Daoy (cell line): ENCODE measurements around the gene SORCS3. TPM values are rescaled to one million over a fixed set of nuclear protein-coding genes. Genes with fewer than 3 reads are reported as not detected.

Experiments
- DNase-seq: peaks from one replicate; pipeline ENCODE4 v3.0.0-alpha.2; 2015; ENCODE audit warnings: low read depth
- total RNA-seq: library from RNA; depleted of rRNA; stranded (reverse); fragments of >200 nt; shearing (Covaris generic); gene quantifications from 2 replicates; pipeline ENCODE4 v1.2.3, GENCODE V29; 2014

The SORCS3 gene
- total RNA-seq, 1 experiment from 2014 or later, result not detected

DNA sequence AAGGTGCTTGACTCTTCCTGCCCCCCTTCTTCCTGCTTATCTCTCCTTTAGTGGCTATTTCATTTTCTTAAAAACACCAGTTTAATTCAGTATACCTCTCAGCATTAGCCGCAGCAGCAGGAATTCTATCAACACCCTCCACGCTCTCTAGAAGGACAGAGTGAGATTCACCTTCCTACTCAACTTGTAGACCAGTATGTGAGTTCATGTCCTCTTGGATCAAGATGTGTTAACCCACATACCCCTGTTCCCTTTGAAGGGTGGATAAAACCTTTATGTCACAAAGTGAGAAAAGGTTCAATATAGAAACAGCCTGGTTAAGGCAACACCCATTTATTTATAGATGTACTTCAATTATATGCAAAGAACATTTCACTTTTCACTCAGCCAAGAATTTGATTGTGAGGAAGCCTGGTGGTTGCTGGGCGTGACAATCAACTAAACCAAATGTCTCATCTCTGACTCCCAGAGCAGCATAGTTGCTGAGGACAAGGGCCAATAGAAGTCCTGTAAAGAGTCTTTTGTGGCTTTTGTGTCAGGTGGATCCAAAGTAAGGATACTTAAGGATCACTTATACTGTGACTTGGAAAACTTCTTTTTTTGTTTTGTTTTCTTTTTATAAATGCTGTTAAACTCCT lies 617.1 kb downstream of the SORCS3 start:
- DNase-seq, result no peak

DNA sequence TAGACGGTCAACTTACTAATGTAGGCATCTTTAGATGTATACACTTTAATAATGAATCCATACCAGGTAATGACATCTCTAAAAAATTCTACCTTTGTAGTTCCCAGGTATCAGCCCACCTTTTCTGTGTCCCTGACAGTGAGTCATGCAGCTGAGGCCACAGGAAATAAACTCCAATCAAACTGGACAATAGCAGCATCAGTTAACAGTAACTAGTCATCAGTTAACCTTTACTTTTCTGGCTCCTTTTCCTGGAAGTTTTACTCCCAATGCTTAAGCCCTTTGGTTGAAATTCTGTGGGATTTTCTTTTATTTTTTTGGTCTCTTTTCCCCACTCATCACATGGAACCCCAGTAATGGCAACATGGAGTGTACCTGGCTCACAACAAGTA lies 617.6 kb downstream of the SORCS3 start:
- no peak for DNase-seq

DNA sequence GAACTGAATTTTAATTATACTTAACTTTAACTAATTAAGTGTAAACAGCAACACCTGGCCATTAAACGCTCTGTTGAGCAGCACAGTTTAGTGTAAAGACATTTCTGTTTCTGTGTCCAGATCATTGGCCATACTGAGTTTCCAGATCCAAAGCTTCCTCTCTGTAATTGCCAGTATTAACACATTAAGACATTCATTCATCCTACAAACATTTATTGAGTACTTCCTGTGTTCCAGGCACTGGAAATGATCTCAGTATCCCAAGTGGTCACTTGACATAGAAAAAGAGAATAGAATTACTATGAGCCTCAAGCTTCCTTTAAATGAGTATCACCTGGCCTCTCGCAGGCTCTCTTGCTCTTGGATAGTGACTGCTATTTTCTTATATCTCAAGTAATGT lies 618.1 kb downstream of the SORCS3 start:
- no peak for DNase-seq

DNA sequence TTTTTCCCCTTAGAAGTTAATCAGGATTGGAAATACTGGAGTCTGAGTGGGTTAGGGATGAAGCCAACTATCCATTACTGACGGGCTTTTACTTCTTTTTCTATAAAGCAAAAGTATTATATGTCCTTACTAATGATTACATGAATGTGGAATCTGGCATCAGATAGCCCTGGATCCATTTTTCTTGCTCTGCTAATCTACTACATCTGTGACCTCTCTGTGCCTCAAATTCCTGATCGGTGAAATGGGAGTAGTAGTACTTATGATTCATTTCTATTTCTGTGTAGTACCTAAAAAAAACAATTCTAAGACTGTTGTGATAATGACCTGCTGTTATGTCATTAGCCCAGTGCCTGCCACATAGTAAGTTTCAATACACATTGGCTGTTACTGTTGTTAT lies 621.6 kb downstream of the SORCS3 start:
- DNase-seq, result no peak

DNA sequence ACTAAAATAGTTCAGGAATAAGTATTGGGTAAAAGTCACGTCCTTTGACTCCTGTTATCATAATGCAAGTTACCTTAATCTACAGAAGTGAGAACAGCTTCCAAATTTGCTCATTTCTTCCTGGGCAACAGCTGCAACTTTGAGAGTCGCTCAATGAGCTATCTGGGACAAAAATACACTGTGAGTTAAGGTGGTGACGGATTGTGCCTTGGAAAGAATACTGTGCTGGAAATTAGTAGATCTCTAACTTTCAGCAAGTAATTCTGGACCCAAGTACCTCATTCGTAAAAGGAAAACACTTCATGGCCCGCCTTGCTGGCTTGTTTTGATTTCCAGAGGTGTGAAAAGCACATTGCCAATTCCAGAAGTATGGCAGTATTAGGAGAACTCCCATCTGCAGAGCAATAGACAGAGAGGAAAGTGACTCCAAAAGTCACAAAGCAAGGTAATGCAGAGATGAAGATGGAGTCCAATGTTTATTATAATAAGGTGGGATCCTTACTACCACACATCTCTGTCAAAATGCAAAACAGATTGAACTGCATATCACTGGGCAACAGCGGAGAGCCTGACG lies 626.0 kb downstream of the SORCS3 start:
- DNase-seq, result no peak

DNA sequence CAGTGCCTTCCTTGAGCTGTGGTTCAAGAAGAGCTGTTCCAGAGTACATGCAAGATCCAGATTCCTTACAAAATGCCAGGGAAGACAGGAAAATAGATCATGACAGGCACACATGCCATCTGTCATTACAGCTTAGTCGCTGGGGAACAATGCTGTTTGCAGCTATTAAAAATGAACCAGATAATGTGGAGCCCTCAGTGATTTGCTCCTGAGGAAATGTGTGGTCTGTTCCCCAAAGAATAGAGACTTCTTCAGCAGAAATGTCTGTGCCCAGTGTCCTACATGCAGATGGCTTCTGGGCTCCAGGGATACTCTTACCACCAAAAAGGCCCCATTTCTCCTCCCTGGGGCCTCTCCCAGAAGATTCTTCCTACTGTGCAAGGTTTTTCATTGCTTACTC lies 627.9 kb downstream of the SORCS3 start:
- no peak for DNase-seq

DNA sequence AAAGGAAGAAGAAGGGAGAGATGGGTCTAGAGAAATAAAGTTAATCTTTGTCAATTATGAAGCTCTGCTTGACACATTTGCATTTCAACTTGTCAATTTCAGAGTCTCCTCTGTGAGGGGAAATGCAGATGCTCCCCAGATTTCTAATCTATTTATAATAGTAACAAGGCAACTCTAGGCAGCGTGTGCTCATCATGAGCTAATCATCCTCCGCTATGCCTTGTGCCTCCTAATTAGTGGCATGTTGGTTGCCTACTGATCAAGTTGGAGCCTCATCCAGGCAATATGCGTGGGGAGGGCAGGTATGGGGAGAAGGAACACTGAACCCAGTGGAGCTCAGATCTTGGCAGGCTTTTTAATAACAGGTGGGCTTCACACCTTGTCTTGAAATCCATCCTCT lies 628.6 kb downstream of the SORCS3 start:
- no peak for DNase-seq

DNA sequence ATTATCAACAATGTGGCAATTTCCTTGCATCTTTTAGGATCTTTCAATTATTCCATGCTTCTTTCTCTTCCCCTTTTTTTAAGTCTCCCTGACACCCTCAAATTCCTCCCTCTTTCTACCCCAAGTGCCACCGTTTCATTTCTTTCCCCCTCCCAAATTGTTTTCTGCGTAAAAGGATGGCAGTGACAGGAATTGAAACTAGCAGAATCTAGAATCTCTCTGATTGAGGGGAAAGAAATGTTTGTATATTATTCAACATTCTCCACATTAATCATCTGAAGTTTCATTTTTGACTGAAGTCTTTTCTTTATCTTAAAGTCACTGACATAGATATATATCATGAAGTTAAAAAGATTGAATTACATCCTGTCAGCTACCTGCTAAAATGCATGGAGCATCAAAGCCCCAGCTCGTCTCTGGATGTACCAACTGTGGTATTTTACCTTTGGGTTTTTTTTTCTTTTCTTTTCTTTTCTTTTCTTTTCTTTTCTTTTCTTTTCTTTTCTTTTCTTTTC lies 633.5 kb downstream of the SORCS3 start:
- DNase-seq, result no peak

DNA sequence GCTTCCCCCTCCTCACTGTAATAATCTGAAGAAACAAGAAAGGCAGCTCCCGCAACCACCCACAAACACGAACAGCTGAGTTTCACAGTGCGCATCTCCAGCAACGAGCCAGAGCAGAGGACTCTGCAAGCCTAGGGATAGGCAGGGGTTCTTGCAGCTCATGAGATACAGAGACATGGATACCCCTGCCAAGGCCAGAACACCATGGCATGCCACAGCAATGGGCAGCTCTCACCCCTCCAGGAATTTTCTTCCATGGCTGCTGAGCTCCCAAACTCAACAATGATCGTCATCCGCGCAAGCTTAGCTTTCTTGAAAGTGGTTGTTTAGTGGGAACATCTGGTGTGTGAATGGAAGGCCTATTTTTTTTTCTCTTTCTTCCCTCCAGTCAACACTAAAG lies 637.3 kb downstream of the SORCS3 start:
- DNase-seq, result no peak

DNA sequence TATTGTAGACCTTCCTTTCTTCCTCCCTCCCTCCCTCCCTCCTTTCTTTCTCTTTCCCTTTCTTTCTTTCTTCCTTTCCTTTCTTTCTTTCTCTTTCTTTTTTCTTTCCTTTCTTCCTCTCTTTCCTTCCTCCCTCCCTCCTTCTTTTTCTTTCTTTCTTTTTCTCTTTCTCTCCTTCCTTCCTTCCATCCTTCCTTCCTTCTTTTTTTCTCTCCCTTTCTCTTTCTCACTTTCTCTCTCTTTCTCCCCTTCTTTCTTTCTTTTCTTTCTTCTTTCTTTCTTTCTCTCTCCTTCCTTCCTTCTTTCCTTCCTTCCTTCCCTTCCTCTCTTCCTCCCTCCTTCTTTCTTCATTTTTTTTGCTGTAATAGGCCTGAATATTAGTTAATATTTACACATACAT lies 638.0 kb downstream of the SORCS3 start:
- no peak for DNase-seq

DNA sequence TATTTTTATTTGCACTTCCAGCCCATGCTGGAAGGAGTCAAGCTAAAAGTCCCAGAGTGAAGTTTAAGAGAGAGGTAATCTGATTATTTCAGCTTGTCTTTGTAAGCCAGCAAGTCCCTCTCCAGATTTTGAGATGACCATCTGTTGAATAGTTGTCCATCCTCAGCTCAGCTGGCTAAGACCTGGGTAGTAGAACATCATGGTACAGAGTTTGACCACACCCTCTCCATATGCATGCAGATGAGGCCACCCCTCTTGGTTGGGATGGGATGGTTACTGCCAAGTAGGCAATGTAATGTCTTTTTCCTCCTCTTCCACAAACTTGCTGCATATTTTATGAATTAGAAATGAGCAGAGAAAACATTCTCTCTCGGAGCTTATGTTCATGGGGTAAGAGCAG lies 639.8 kb downstream of the SORCS3 start:
- DNase-seq, result no peak

DNA sequence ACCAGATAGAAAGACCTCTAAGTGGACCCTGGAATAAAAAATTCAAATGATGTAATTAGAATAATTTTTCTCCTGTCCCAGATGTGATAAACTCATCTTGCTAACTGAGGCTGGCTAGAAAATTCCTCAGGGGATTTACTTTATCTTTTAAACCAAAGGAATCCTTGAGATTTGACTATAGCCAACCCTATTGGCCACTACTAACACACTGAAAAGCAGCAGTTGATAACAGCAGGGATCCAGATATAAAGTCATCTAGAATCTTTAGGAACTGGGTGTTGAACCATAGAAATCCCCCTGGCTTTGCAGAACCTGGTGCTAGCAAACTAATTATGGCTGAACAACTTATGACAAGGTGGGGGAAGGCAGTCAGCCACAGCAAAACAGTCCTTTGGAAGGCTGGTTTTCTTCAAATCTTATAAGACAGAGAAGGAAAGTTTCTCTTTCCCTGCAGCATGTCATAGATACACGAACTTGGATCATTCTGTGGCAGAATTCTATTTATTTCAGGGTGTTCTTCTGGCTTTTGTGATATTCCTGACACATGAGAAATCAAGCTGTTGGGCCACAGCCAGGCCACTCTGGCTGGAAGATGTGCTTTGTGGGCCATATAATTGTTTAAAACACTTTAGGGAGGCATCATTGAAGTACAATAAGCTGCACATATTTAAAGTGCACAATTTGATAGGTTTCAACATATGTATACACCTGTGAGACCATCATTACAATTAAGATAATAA lies 643.6 kb downstream of the SORCS3 start:
- DNase-seq, result no peak

DNA sequence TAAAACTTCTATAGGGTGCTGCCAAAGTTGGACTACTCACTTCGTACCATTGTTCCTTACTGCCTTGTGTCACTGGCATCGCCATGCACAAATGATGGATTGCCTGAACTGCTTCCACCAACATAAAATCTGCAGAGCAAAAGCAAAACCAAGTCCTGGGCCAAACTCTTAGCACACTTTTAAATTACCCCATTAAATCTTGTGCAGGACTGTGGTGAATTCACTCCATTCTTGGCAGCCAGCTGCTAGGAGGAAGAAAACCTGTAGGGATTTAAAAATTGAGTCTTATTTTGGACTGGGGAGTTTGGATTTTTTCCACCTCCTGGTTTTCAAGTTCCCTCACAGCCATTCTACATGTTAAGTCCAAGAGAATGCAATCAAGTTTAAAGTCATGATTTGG lies 646.9 kb downstream of the SORCS3 start:
- DNase-seq, result no peak

DNA sequence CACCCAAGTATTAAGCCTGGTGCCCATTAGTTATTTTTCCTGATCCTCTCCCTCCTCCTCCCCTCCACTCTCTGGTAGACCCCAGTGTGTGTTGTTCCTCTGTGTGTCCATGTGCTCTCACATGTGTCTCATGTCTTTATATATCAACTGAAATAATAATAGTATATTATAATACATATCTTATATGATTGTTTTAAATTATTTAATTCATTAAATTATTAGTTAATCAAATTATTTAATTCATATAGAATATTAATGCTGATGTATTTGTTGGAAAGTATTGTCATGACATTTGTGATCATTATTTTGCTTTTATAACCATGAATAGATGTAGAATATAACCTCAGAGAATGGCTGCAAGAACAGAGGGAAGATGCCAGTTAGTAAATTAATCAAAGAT lies 647.5 kb downstream of the SORCS3 start:
- no peak for DNase-seq

DNA sequence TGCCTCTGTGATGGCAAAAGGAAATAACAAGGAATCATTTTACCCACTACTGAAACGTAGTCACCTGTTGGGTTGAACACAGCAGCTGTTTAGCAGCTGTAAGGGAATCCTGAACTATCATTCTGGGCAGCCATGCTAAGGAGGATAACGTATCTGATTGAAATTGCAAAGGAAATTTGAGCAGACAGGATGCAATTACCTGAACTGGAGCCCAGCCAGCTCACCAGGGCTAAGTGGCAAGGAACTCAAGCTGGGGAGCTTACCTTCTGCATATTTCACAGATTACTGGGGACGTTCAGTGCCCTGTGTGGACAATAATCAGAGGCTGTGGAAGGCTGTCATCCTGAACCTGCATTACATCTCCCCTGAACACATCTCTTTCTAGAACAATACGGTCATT lies 650.5 kb downstream of the SORCS3 start:
- no peak for DNase-seq

DNA sequence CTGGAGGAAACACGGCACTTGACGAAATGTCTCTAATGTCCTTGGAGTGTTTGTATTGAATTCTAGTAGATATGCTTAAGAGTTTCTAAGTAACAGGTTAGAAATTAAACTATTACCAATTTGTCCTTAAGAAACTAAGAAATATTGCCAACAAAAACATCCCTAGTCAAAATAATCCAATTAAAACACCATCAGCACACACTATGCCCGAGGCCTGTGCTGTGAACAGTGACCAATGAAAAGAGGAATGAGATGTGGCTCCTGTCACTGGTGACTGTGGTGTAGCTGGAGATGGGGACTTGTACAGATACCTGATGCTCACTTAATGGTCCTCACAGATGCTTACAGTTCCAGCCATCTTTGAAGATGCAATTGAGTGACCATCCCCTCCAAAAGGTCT lies 651.1 kb downstream of the SORCS3 start:
- DNase-seq, result no peak
